GM12878 (cell line): Measurements from ENCODE around the gene AOPEP. TPM values are rescaled to one million over a fixed set of nuclear protein-coding genes. Genes with fewer than 3 reads are reported as not detected.

Experiments used
- ATF7 ChIP-seq: fragments of 450-650 bp; IDR thresholded peaks from 2 replicates; pipeline ENCODE4 v1.6.1; 2016; ENCODE audit warnings: low read depth, mild to moderate bottlenecking
- BCL11A ChIP-seq: IDR thresholded peaks from 2 replicates; pipeline ENCODE4 v1.6.1; 2011; ENCODE audit warnings: low read depth, low read length
- CBFB ChIP-seq: IDR thresholded peaks from 2 replicates; pipeline ENCODE4 v1.6.1; 2016; ENCODE audit warnings: antibody characterized with exemption, low read depth
- E4F1 ChIP-seq: fragments of 450-650 bp; IDR thresholded peaks from 2 replicates; pipeline ENCODE4 v1.6.1; 2018; ENCODE audit warnings: borderline replicate concordance, mild to moderate bottlenecking; ENCODE audit not compliant: partially characterized antibody
- EGR1 ChIP-seq, 2 experiments: IDR thresholded peaks; 1 replicate in 1 of 2; 2 replicates in 1 of 2; pipeline ENCODE4 v1.6.1; 2011 to 2012; ENCODE audit warnings: low read depth in 2 of 2, low read length in 2 of 2, borderline replicate concordance in 1 of 2, mild to moderate bottlenecking in 1 of 2, moderate library complexity in 1 of 2
- ELK1 ChIP-seq: IDR thresholded peaks from 2 replicates; pipeline ENCODE4 v1.6.1; 2012; ENCODE audit warnings: low read depth, low read length, improper control_type of control experiment
- ETV6 ChIP-seq, 2 experiments: fragments of 450-650 bp in 1 of 2; IDR thresholded peaks in 1 of 2; conservative IDR thresholded peaks in 1 of 2; 2 replicates each; pipeline ENCODE4 v1.6.1; 2014; ENCODE audit warnings: antibody characterized with exemption in 1 of 2, borderline replicate concordance in 1 of 2, low read depth in 1 of 2, mild to moderate bottlenecking in 1 of 2, moderate library complexity in 1 of 2
- KDM1A ChIP-seq: fragments of 200-600 bp; sonication (generic); IDR thresholded peaks from 2 replicates; pipeline ENCODE4 v1.6.1; 2016; ENCODE audit warnings: borderline replicate concordance
- MTA3 ChIP-seq: IDR thresholded peaks from 2 replicates; pipeline ENCODE4 v1.6.1; 2012; ENCODE audit warnings: low read length, inconsistent platforms, borderline replicate concordance
- NFYA ChIP-seq: IDR thresholded peaks from 2 replicates; pipeline ENCODE4 v1.6.1; 2011; ENCODE audit warnings: low read depth, mild to moderate bottlenecking, low read length, improper control_type of control experiment, borderline replicate concordance
- NR2C2 ChIP-seq: IDR thresholded peaks from 2 replicates; pipeline ENCODE4 v1.6.1; 2011; ENCODE audit warnings: borderline replicate concordance, low read depth; ENCODE audit not compliant: control insufficient read depth, insufficient read length
- PBX3 ChIP-seq: IDR thresholded peaks from 2 replicates; pipeline ENCODE4 v1.6.1; 2011; ENCODE audit warnings: mild to moderate bottlenecking, low read depth, low read length, moderate library complexity; ENCODE audit not compliant: insufficient replicate concordance
- POU2F2 ChIP-seq: IDR thresholded peaks from 3 replicates; pipeline ENCODE4 v1.6.1; 2011; ENCODE audit warnings: low read depth, mild to moderate bottlenecking, low read length, borderline replicate concordance
- RFX5 ChIP-seq: IDR thresholded peaks from 2 replicates; pipeline ENCODE4 v1.6.1; 2011; ENCODE audit warnings: low read depth, low read length, improper control_type of control experiment
- SKIL ChIP-seq: fragments of 450-650 bp; IDR thresholded peaks from 2 replicates; pipeline ENCODE4 v1.6.1; 2017; ENCODE audit warnings: mild to moderate bottlenecking, low read depth, inconsistent platforms; ENCODE audit not compliant: poor library complexity, severe bottlenecking
- SMC3 ChIP-seq: IDR thresholded peaks from 2 replicates; pipeline ENCODE4 v1.6.1; 2011; ENCODE audit warnings: low read length, improper control_type of control experiment, borderline replicate concordance
- SREBF2 ChIP-seq: IDR thresholded peaks from 2 replicates; pipeline ENCODE4 v1.6.1; 2012; ENCODE audit warnings: mild to moderate bottlenecking, low read length
- ZBTB11 ChIP-seq: fragments of 450-650 bp; formaldehyde crosslinking; IDR thresholded peaks from 2 replicates; pipeline ENCODE4 v1.5.0; 2022; ENCODE audit warnings: mild to moderate bottlenecking, missing genetic modification characterization
- polyA plus RNA-seq, 11 experiments: library from polyadenylated mRNA; depleted of rRNA in 4 of 11; unstranded in 6 of 11; stranded (reverse) in 5 of 11; fragments of >200 nt; fragmentation: Nextera tagmentation in 4 of 11; fragmentation: Illumina TruSeq in 1 of 11; extraction: Ambion mirVana in 4 of 11; extraction: Trizol in 1 of 11; gene quantifications; 1 replicate in 1 of 11; 2 replicates in 10 of 11; pipeline versions ENCODE4 v1.2.1 to v1.2.3, GENCODE V29; 2011 to 2016; ENCODE audit warnings: inconsistent platforms in 2 of 11, missing spikeins in 2 of 11, low read depth in 1 of 11
- total RNA-seq, 4 experiments: library from RNA; depleted of rRNA in 3 of 4; stranded (reverse); fragments of >200 nt in 3 of 4; fragmentation: Illumina TruSeq in 1 of 4; extraction: Trizol in 1 of 4; gene quantifications; 2 replicates each; pipeline versions ENCODE4 v1.2.1 to v1.2.3, GENCODE V29; 2013 to 2021

The AOPEP gene
- total and polyA plus RNA-seq, 10 of the 15 experiments (the other 5 are each of a cell fraction or from before 2014, with no cell fraction given), result 2.3 to 16.9 (median 10.1) TPM

- TF ChIP-seq POU2F2 (peak; percentile 87; the same call in 2 of the 3 replicates), E4F1 (no peak), EGR1 (IDR thresholded peaks at IDR 0.05; ENCODE audit: borderline replicate concordance in 1 of 2, low read depth in 2 of 2, low read length in 2 of 2) (no peak), NR2C2 (no peak), ETV6 (conservative IDR thresholded peaks at IDR 0.05 in 1 of 2, IDR thresholded peaks at IDR 0.05 in 1 of 2; ENCODE audit: borderline replicate concordance in 1 of 2, low read depth in 1 of 2) (peak in 1 of 2 experiments; percentile 59; a peak in 1 of 4 replicates), PBX3 (peak; percentile 57), BCL11A (no peak), CBFB (peak; percentile 57; the same call in 1 of the 2 replicates), ELK1 (no peak), NFYA (no peak), ZBTB11 (no peak), RFX5 (no peak), KDM1A (no peak), SREBF2 (no peak), SKIL (peak; percentile 81), MTA3 (no peak), SMC3 (no peak), ATF7 (0 out of 2 replicates have a peak, but pooled peaks have one; percentile 8)
Measured at GRCh38 chr9:94821098-94821887, 94.8 kb downstream of the AOPEP start (continued).
